ENCODE results near the gene UGT1A5.

Gene UGT1A5

DNA sequence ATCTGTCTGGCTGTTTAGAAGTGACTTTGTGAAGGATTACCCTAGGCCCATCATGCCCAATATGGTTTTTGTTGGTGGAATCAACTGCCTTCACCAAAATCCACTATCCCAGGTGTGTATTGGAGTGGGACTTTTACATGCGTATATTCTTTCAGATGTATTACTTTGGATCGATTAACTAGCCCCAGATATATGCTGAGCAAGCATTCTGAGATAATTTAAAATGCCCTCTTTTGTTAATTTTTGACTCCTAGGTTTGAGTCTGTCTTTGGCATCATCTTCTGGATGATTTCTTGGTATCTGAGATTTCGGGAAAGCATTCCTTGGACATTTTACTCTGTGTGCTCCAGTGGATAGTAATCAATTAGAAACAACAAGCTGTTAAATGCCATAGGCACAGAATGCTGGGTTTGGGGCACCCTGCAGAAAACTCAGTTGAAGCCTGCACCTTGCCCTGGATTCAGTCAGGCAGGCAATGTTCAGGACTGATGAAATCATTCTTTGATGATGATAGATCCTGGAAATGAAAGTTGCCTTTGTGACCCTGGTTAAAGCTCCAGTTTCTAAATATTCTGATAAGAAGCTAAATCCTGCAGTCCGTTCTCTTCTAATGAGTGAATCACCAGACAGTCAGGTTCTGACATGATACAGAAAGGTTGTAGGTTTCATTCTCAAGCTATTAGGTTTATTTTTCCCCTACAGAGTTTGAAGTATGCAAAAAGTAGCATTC, 48.5 kb downstream of the UGT1A5 start:
- no peaks in the 10 kb centered on the region for H3K36me3 ChIP-seq (ENCODE audit: insufficient read depth, low read length)
- H3K27ac ChIP-seq, result no peak overlapping the region
- no peak overlapping the region for H3K4me3 ChIP-seq
- no peak overlapping the region for H3K9ac ChIP-seq (ENCODE audit: insufficient read length)
- TF ChIP-seq POLR2AphosphoS5 (IDR thresholded peaks at IDR 0.05; ENCODE audit: borderline replicate concordance, low read depth, low read length) (no peak), EZH2 (IDR thresholded peaks at IDR 0.05) (no peak), FOXP2 (optimal IDR thresholded peaks at IDR 0.05; ENCODE audit: control extremely low read depth, extremely low read length, insufficient read depth) (no peak)
- no peaks in the 10 kb centered on the region for H3K9me3 ChIP-seq (ENCODE audit: low read depth, low read length)
- no peak for DNase-seq (ENCODE audit: low read depth, low spot score)

DNA sequence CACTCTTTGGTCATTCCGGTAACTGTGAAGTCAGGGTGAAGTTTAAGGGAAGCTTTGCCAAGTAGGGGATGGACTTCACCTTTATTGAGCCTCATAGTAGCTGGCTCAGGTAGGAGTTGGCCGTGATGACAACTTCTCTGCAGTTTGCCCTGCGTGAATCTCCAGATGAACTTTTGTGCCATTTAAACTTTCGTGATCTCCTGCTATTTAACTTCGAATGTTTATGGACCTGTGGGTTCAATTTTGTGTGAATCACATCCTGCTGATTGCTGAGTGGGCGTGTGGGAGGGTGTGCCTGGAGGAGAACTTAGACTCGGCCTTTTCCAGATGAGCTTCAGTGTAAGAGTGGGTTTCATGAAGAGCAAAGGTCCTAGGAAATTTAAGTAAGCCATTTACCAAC, 51.6 kb downstream of the UGT1A5 start:
- DNase-seq (ENCODE audit: low read depth, low spot score), result no peak
- no peak overlapping the region for H3K4me3 ChIP-seq
- TF ChIP-seq FOXP2 (optimal IDR thresholded peaks at IDR 0.05; ENCODE audit: control extremely low read depth, extremely low read length, insufficient read depth) (no peak), POLR2AphosphoS5 (IDR thresholded peaks at IDR 0.05; ENCODE audit: borderline replicate concordance, low read depth, low read length) (no peak), EZH2 (IDR thresholded peaks at IDR 0.05) (no peak)
- H3K9me3 ChIP-seq (ENCODE audit: low read depth, low read length), result no peaks in the 10 kb centered on the region
- H3K27ac ChIP-seq, result no peak overlapping the region
- no peaks in the 10 kb centered on the region for H3K36me3 ChIP-seq (ENCODE audit: insufficient read depth, low read length)
- H3K9ac ChIP-seq (ENCODE audit: insufficient read length), result no peak overlapping the region

- Histone ChIP-seq H3K27ac (no peak overlapping the region), H3K4me3 (no peak overlapping the region), H3K36me3 (ENCODE audit: insufficient read depth, low read length) (no peaks in the 10 kb centered on the region), H3K9ac (ENCODE audit: insufficient read length) (no peak overlapping the region), H3K9me3 (ENCODE audit: low read depth, low read length) (no peaks in the 10 kb centered on the region)
- no peak for DNase-seq (ENCODE audit: low read depth, low spot score)
- TF ChIP-seq FOXP2 (optimal IDR thresholded peaks at IDR 0.05; ENCODE audit: control extremely low read depth, extremely low read length, insufficient read depth) (no peak), EZH2 (IDR thresholded peaks at IDR 0.05) (no peak), POLR2AphosphoS5 (IDR thresholded peaks at IDR 0.05; ENCODE audit: borderline replicate concordance, low read depth, low read length) (no peak)
Measured at GRCh38 chr2:233764761-233765160, 52.1 kb downstream of the UGT1A5 start.

- Histone ChIP-seq H3K9ac (ENCODE audit: insufficient read length) (no peak overlapping the region), H3K4me3 (no peak overlapping the region), H3K9me3 (ENCODE audit: low read depth, low read length) (no peaks in the 10 kb centered on the region), H3K27ac (no peak overlapping the region), H3K36me3 (ENCODE audit: insufficient read depth, low read length) (no peaks in the 10 kb centered on the region)
- DNase-seq (ENCODE audit: low read depth, low spot score), result no peak
- no peak for TF ChIP-seq POLR2AphosphoS5 (IDR thresholded peaks at IDR 0.05; ENCODE audit: borderline replicate concordance, low read depth, low read length)
- TF ChIP-seq EZH2 (IDR thresholded peaks at IDR 0.05), result no peak
- TF ChIP-seq FOXP2 (optimal IDR thresholded peaks at IDR 0.05; ENCODE audit: control extremely low read depth, extremely low read length, insufficient read depth), result no peak
Measured at GRCh38 chr2:233766416-233766815, 53.7 kb downstream of the UGT1A5 start.

- TF ChIP-seq EZH2 (IDR thresholded peaks at IDR 0.05) (no peak), FOXP2 (optimal IDR thresholded peaks at IDR 0.05; ENCODE audit: control extremely low read depth, extremely low read length, insufficient read depth) (no peak), POLR2AphosphoS5 (IDR thresholded peaks at IDR 0.05; ENCODE audit: borderline replicate concordance, low read depth, low read length) (no peak)
- H3K4me3 ChIP-seq, result no peak overlapping the region
- no peak overlapping the region for H3K27ac ChIP-seq
- H3K9ac ChIP-seq (ENCODE audit: insufficient read length), result no peak overlapping the region
- H3K36me3 ChIP-seq (ENCODE audit: insufficient read depth, low read length), result no peaks in the 10 kb centered on the region
- H3K9me3 ChIP-seq (ENCODE audit: low read depth, low read length), result no peaks in the 10 kb centered on the region
- no peak for DNase-seq (ENCODE audit: low read depth, low spot score)
Measured at GRCh38 chr2:233768076-233768475, 55.4 kb downstream of the UGT1A5 start.

GRCh38 chr2:233769260-233769659, 56.6 kb downstream of the UGT1A5 start:
- H3K9ac ChIP-seq (ENCODE audit: insufficient read length), result no peak overlapping the region
- TF ChIP-seq EZH2 (IDR thresholded peaks at IDR 0.05) (no peak), POLR2AphosphoS5 (IDR thresholded peaks at IDR 0.05; ENCODE audit: borderline replicate concordance, low read depth, low read length) (no peak), FOXP2 (optimal IDR thresholded peaks at IDR 0.05; ENCODE audit: control extremely low read depth, extremely low read length, insufficient read depth) (no peak)
- no peaks in the 10 kb centered on the region for H3K36me3 ChIP-seq (ENCODE audit: insufficient read depth, low read length)
- H3K4me3 ChIP-seq, result no peak overlapping the region
- DNase-seq (ENCODE audit: low read depth, low spot score), result no peak
- no peaks in the 10 kb centered on the region for H3K9me3 ChIP-seq (ENCODE audit: low read depth, low read length)
- no peak overlapping the region for H3K27ac ChIP-seq

- Histone ChIP-seq H3K9ac (ENCODE audit: insufficient read length) (no peak overlapping the region), H3K27ac (no peak overlapping the region), H3K36me3 (ENCODE audit: insufficient read depth, low read length) (no peaks in the 10 kb centered on the region), H3K4me3 (no peak overlapping the region), H3K9me3 (ENCODE audit: low read depth, low read length) (no peaks in the 10 kb centered on the region)
- DNase-seq (ENCODE audit: low read depth, low spot score), result no peak
- TF ChIP-seq POLR2AphosphoS5 (IDR thresholded peaks at IDR 0.05; ENCODE audit: borderline replicate concordance, low read depth, low read length), result no peak
- TF ChIP-seq EZH2 (IDR thresholded peaks at IDR 0.05), result no peak
- TF ChIP-seq FOXP2 (optimal IDR thresholded peaks at IDR 0.05; ENCODE audit: control extremely low read depth, extremely low read length, insufficient read depth), result no peak
Measured at GRCh38 chr2:233772153-233772552, 59.4 kb downstream of the UGT1A5 start.

DNA sequence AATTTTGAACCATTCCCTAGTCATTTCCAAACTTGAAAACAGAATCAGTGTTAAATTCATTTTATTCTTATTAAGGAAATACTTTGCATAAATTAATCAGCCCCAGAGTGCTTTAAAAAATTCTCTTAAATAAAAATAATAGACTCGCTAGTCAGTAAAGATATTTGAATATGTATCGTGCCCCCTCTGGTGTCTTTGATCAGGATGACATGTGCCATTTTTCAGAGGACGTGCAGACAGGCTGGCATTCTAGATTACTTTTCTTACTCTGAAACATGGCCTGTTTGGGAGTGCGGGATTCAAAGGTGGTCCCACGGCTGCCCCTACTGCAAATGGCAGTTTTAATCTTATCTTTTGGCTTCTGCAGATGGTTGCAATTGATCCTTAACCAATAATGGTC, 59.9 kb downstream of the UGT1A5 start:
- Histone ChIP-seq H3K4me3 (no peak overlapping the region), H3K9me3 (ENCODE audit: low read depth, low read length) (no peaks in the 10 kb centered on the region), H3K36me3 (ENCODE audit: insufficient read depth, low read length) (no peaks in the 10 kb centered on the region), H3K27ac (no peak overlapping the region), H3K9ac (ENCODE audit: insufficient read length) (no peak overlapping the region)
- no peak for DNase-seq (ENCODE audit: low read depth, low spot score)
- TF ChIP-seq POLR2AphosphoS5 (IDR thresholded peaks at IDR 0.05; ENCODE audit: borderline replicate concordance, low read depth, low read length) (no peak), FOXP2 (optimal IDR thresholded peaks at IDR 0.05; ENCODE audit: control extremely low read depth, extremely low read length, insufficient read depth) (no peak), EZH2 (IDR thresholded peaks at IDR 0.05) (no peak)

DNA sequence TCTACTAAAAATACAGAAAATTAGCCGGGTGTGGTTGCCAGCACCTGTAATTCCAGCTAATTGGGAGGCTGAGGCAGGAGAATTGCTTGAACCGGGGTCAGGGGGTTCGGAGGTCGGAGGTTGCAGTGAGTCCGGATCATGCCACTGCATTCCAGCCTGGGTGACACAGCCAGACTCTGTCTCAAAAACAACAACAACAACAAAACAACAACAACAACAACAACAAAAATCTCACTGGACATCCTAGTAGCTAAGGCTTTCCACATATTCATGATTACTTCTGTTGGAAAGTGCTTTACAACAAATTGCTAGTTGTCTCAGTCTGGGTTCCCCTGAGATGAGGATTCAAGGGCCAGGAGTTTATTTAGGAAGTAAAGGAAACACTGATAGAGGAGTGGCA, 61.1 kb downstream of the UGT1A5 start:
- Histone ChIP-seq H3K27ac (no peak overlapping the region), H3K36me3 (ENCODE audit: insufficient read depth, low read length) (no peaks in the 10 kb centered on the region), H3K9me3 (ENCODE audit: low read depth, low read length) (no peaks in the 10 kb centered on the region), H3K4me3 (no peak overlapping the region), H3K9ac (ENCODE audit: insufficient read length) (no peak overlapping the region)
- no peak for DNase-seq (ENCODE audit: low read depth, low spot score)
- no peak for TF ChIP-seq EZH2 (IDR thresholded peaks at IDR 0.05)
- no peak for TF ChIP-seq FOXP2 (optimal IDR thresholded peaks at IDR 0.05; ENCODE audit: control extremely low read depth, extremely low read length, insufficient read depth)
- no peak for TF ChIP-seq POLR2AphosphoS5 (IDR thresholded peaks at IDR 0.05; ENCODE audit: borderline replicate concordance, low read depth, low read length)

All from SK-N-MC (cell line).